Liver (tissue), 9 donors: Measurements from ENCODE around the gene CES1. TPM values are rescaled to one million over a fixed set of nuclear protein-coding genes. Genes with fewer than 3 reads are reported as not detected.

Source experiments
- DNase-seq: peaks from one replicate; pipeline ENCODE4 v3.0.0-alpha.2; 2017; ENCODE audit warnings: low spot score
- H3K27ac ChIP-seq, 2 donors: one replicate each; pipeline ENCODE4 v1.7.0; 2013; ENCODE audit warnings: inconsistent platforms in 2 of 2, low read length in 2 of 2, control low read depth in 1 of 2, low read depth in 1 of 2, mild to moderate bottlenecking in 1 of 2
- H3K27me3 ChIP-seq, 4 donors: one replicate each; pipeline versions ENCODE4 v1.6.1 to v1.7.0; 2013; ENCODE audit warnings: low read length in 3 of 4, inconsistent platforms in 1 of 4, mild to moderate bottlenecking in 1 of 4, moderate library complexity in 1 of 4; ENCODE audit not compliant: control insufficient read depth in 4 of 4, insufficient read depth in 4 of 4
- H3K36me3 ChIP-seq, 4 donors: one replicate each; pipeline versions ENCODE4 v1.6.1 to v1.7.0; 2013; ENCODE audit warnings: low read length in 3 of 4, mild to moderate bottlenecking in 3 of 4, low read depth in 1 of 4, moderate library complexity in 1 of 4; ENCODE audit not compliant: control insufficient read depth in 4 of 4, insufficient read depth in 3 of 4
- H3K4me1 ChIP-seq, 4 donors: one replicate each; pipeline versions ENCODE4 v1.6.1 to v1.7.0; 2013; ENCODE audit warnings: low read length in 3 of 4, mild to moderate bottlenecking in 3 of 4, moderate library complexity in 1 of 4; ENCODE audit not compliant: control insufficient read depth in 4 of 4, insufficient read depth in 4 of 4
- H3K4me3 ChIP-seq, 3 donors: one replicate each; pipeline versions ENCODE4 v1.6.1 to v1.7.0; 2013; ENCODE audit warnings: low read length in 3 of 3, control low read depth in 1 of 3, low read depth in 1 of 3, mild to moderate bottlenecking in 1 of 3
- H3K9ac ChIP-seq, 2 donors: one replicate each; pipeline ENCODE4 v1.7.0; 2013; ENCODE audit warnings: low read length in 2 of 2, mild to moderate bottlenecking in 2 of 2, moderate library complexity in 2 of 2, control low read depth in 1 of 2, low read depth in 1 of 2
- H3K9me3 ChIP-seq, 4 donors: one replicate each; pipeline versions ENCODE4 v1.6.1 to v1.7.0; 2013; ENCODE audit warnings: low read length in 3 of 4; ENCODE audit not compliant: control insufficient read depth in 4 of 4
- CTCF ChIP-seq: fragments of 150-350 bp; IDR thresholded peaks from 2 replicates; pipeline ENCODE4 v1.5.1; 2017; ENCODE audit warnings: improper control_type of control experiment, low read depth, low read length; ENCODE audit not compliant: missing input control
- EGR1 ChIP-seq, 2 donors: IDR thresholded peaks; 2 replicates each; pipeline ENCODE4 v1.6.1; 2016 to 2018; ENCODE audit warnings: antibody characterized with exemption in 2 of 2, low read depth in 2 of 2
- FOXA1 ChIP-seq: IDR thresholded peaks from 2 replicates; pipeline ENCODE4 v1.6.1; 2016; ENCODE audit warnings: antibody characterized with exemption
- FOXA2 ChIP-seq: IDR thresholded peaks from 2 replicates; pipeline ENCODE4 v1.6.1; 2016; ENCODE audit warnings: antibody characterized with exemption
- GABPA ChIP-seq, 2 donors: IDR thresholded peaks in 1 of 2; conservative IDR thresholded peaks in 1 of 2; 2 replicates each; pipeline ENCODE4 v1.6.1; 2016; ENCODE audit warnings: antibody characterized with exemption in 2 of 2, mild to moderate bottlenecking in 1 of 2, moderate library complexity in 1 of 2
- HNF4A ChIP-seq, 2 donors: conservative IDR thresholded peaks; 2 replicates each; pipeline ENCODE4 v1.6.1; 2016; ENCODE audit warnings: antibody characterized with exemption in 2 of 2, mild to moderate bottlenecking in 2 of 2
- HNF4G ChIP-seq: IDR thresholded peaks from 2 replicates; pipeline ENCODE4 v1.6.1; 2016; ENCODE audit warnings: antibody characterized with exemption
- JUND ChIP-seq, 2 donors: IDR thresholded peaks; 2 replicates each; pipeline ENCODE4 v1.6.1; 2016; ENCODE audit warnings: antibody characterized with exemption in 2 of 2
- NR2F2 ChIP-seq: IDR thresholded peaks from 2 replicates; pipeline ENCODE4 v1.6.1; 2016; ENCODE audit warnings: antibody characterized with exemption
- RAD21 ChIP-seq, 2 donors: IDR thresholded peaks; 2 replicates each; pipeline ENCODE4 v1.6.1; 2016; ENCODE audit warnings: antibody characterized with exemption in 2 of 2, mild to moderate bottlenecking in 2 of 2
- RXRA ChIP-seq, 2 donors: IDR thresholded peaks; 2 replicates each; pipeline ENCODE4 v1.6.1; 2017 to 2018; ENCODE audit warnings: antibody characterized with exemption in 2 of 2, mild to moderate bottlenecking in 1 of 2
- SP1 ChIP-seq: IDR thresholded peaks from 2 replicates; pipeline ENCODE4 v1.6.1; 2018; ENCODE audit warnings: antibody characterized with exemption, mild to moderate bottlenecking
- TAF1 ChIP-seq: conservative IDR thresholded peaks from 2 replicates; pipeline ENCODE4 v1.6.1; 2016; ENCODE audit warnings: antibody characterized with exemption, mild to moderate bottlenecking
- YY1 ChIP-seq: IDR thresholded peaks from 2 replicates; pipeline ENCODE4 v1.6.1; 2016; ENCODE audit warnings: antibody characterized with exemption, mild to moderate bottlenecking
- WGBS: extraction: QIAGEN DNeasy Blood & Tissue Kit; methylation state at CpG from one replicate; pipeline ENCODE4 v1.1.7; 2013; 5-methylcytosine and 5-hydroxymethylcytosine counted together
- polyA plus RNA-seq, 2 donors: library from polyadenylated mRNA; stranded (reverse) in 1 of 2; unstranded in 1 of 2; fragments of 200-250 nt in 1 of 2; fragments of >200 nt in 1 of 2; fragmentation: Nextera tagmentation in 1 of 2; extraction: Ambion mirVana in 1 of 2; gene quantifications; one replicate each; pipeline versions ENCODE4 v1.2.1 to v1.2.3, GENCODE V29; 2013 to 2015
- total RNA-seq, 2 donors: library from RNA; depleted of rRNA; stranded (reverse); fragments of >200 nt; gene quantifications; one replicate each; pipeline ENCODE4 v1.2.3, GENCODE V29; 2014
- TF ChIP-seq, protein P1 (sequence below): IDR thresholded peaks from 2 replicates; pipeline ENCODE4 v1.6.1; 2016; ENCODE audit warnings: antibody characterized with exemption, mild to moderate bottlenecking
- TF ChIP-seq, protein P2 (sequence below): IDR thresholded peaks from 2 replicates; pipeline ENCODE4 v1.6.1; 2016; ENCODE audit warnings: antibody characterized with exemption
- TF ChIP-seq, protein P3 (sequence below): IDR thresholded peaks from 2 replicates; pipeline ENCODE4 v1.6.1; 2016; ENCODE audit warnings: antibody characterized with exemption
- TF ChIP-seq, protein P4 (sequence below): IDR thresholded peaks from 2 replicates; pipeline ENCODE4 v1.6.1; 2016; ENCODE audit warnings: antibody characterized with exemption
- donor health status: healthy.
- donor health status: healthy.
- donor health status: healthy.
- donor health status: healthy.
- donor health status: healthy.

Gene CES1
- total and polyA plus RNA-seq, 4 donors, result 8.4 to 1,773 (median 546) TPM

DNA sequence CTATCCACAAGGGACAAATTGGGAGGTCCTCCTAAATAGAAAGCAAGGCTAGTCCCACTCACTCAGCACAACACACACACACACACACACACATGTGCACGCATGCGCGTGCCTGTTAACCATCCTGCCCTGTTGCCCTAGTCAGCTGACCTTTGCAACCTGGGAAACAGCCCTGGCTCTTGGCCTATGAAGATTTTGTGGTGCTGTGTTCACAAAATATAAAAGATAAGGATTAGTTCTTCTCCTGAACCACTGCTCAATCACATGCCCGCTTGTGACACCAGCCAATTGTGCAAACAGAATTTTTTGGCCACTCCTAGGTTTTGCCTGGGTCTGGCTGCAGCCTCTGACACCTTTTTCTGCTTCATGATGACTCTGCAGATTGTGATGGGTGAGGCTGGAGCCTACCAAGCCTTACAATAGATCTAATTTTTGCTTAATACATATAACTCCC is 3.3 kb upstream of the CES1 start:
- no peak for DNase-seq
- WGBS, result 37% methylated on average over 4 of the region's 4 CpGs
- H3K4me1 ChIP-seq, result peaks cover 12 to 43% (median 29%) of the 10 kb centered on the region in 4 donors

More for the DNA sequence above, 3.3 kb upstream of the CES1 start:
- peak overlapping the region in 1 of 2 donors; percentile 80 for H3K9ac ChIP-seq
- no peaks in the 10 kb centered on the region for H3K36me3 ChIP-seq
- no peak overlapping the region for H3K4me3 ChIP-seq
- TF ChIP-seq RAD21 (IDR thresholded peaks at IDR 0.05), result peak in 1 of 2 donors; percentile 30
- peak; percentile 58 for TF ChIP-seq YY1
- no peak for TF ChIP-seq CTCF
- TF ChIP-seq, protein P1, sequence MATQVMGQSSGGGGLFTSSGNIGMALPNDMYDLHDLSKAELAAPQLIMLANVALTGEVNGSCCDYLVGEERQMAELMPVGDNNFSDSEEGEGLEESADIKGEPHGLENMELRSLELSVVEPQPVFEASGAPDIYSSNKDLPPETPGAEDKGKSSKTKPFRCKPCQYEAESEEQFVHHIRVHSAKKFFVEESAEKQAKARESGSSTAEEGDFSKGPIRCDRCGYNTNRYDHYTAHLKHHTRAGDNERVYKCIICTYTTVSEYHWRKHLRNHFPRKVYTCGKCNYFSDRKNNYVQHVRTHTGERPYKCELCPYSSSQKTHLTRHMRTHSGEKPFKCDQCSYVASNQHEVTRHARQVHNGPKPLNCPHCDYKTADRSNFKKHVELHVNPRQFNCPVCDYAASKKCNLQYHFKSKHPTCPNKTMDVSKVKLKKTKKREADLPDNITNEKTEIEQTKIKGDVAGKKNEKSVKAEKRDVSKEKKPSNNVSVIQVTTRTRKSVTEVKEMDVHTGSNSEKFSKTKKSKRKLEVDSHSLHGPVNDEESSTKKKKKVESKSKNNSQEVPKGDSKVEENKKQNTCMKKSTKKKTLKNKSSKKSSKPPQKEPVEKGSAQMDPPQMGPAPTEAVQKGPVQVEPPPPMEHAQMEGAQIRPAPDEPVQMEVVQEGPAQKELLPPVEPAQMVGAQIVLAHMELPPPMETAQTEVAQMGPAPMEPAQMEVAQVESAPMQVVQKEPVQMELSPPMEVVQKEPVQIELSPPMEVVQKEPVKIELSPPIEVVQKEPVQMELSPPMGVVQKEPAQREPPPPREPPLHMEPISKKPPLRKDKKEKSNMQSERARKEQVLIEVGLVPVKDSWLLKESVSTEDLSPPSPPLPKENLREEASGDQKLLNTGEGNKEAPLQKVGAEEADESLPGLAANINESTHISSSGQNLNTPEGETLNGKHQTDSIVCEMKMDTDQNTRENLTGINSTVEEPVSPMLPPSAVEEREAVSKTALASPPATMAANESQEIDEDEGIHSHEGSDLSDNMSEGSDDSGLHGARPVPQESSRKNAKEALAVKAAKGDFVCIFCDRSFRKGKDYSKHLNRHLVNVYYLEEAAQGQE, result peak; percentile 67
- TF ChIP-seq, protein P2, sequence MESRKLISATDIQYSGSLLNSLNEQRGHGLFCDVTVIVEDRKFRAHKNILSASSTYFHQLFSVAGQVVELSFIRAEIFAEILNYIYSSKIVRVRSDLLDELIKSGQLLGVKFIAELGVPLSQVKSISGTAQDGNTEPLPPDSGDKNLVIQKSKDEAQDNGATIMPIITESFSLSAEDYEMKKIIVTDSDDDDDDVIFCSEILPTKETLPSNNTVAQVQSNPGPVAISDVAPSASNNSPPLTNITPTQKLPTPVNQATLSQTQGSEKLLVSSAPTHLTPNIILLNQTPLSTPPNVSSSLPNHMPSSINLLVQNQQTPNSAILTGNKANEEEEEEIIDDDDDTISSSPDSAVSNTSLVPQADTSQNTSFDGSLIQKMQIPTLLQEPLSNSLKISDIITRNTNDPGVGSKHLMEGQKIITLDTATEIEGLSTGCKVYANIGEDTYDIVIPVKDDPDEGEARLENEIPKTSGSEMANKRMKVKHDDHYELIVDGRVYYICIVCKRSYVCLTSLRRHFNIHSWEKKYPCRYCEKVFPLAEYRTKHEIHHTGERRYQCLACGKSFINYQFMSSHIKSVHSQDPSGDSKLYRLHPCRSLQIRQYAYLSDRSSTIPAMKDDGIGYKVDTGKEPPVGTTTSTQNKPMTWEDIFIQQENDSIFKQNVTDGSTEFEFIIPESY, result peak; percentile 61
- TF ChIP-seq GABPA (IDR thresholded peaks at IDR 0.05 in 1 of 2, conservative IDR thresholded peaks at IDR 0.05 in 1 of 2), result no peak
- no peak for TF ChIP-seq JUND (IDR thresholded peaks at IDR 0.05)
- TF ChIP-seq HNF4G, result peak; percentile 46
- peak in 1 of 2 donors; percentile 57 for TF ChIP-seq EGR1 (IDR thresholded peaks at IDR 0.05; ENCODE audit: low read depth in 2 of 2)
- peak; percentile 79 for TF ChIP-seq HNF4A (conservative IDR thresholded peaks at IDR 0.05)
- peak; percentile 79 for TF ChIP-seq SP1
- peak; percentile 56 for TF ChIP-seq NR2F2
- TF ChIP-seq TAF1, result no peak
- peak; percentile 58 for TF ChIP-seq FOXA2
- TF ChIP-seq FOXA1, result no peak
- TF ChIP-seq, protein P3, sequence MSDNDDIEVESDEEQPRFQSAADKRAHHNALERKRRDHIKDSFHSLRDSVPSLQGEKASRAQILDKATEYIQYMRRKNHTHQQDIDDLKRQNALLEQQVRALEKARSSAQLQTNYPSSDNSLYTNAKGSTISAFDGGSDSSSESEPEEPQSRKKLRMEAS, result peak; percentile 66
- TF ChIP-seq, protein P4, sequence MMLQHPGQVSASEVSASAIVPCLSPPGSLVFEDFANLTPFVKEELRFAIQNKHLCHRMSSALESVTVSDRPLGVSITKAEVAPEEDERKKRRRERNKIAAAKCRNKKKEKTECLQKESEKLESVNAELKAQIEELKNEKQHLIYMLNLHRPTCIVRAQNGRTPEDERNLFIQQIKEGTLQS, result no peak
- TF ChIP-seq RXRA (IDR thresholded peaks at IDR 0.05), result peak; percentile 72 to 89
- no peaks in the 10 kb centered on the region for H3K9me3 ChIP-seq
- no peaks in the 10 kb centered on the region for H3K27me3 ChIP-seq
- H3K27ac ChIP-seq, result peak overlapping the region; percentile 93 to 98
